Measurements from ENCODE around the gene NTM.

The NTM gene

DNA sequence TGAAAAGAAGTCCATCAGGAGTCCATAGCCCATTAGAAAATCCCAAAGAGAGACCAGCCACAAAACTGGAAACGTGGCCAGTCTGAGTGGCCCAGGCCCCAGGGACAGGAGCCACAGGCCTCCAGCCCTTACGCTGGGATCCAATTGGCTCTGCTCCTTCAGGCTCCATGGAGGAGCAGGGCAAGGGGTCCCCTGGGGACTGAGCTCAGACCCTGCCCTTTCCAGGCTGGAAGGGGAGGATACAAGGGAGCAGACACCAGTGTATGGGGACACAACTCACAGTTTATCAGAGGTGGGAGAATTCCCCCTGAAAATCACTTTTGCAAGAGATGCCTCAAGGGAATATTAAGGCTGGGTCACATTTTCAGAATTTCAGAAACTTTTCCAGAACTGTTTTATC is 227.5 kb downstream of the NTM start:
- H3K27ac ChIP-seq (ENCODE audit: low read depth, low read length, severe bottlenecking): no peak overlapping the region
- 76 to 80% methylated on average over 1 to 2 of the region's 2 CpGs for WGBS, 2 experiments (ENCODE audit: insufficient coverage in 2 of 2)
- no peaks in the 10 kb centered on the region for H3K36me3 ChIP-seq (ENCODE audit: control insufficient read depth, insufficient read depth, low read length)
- H3K4me1 ChIP-seq (ENCODE audit: control insufficient read depth, insufficient read depth, low read length, poor library complexity, severe bottlenecking): no peaks in the 10 kb centered on the region
- no peaks in the 10 kb centered on the region for H3K9me3 ChIP-seq (ENCODE audit: control insufficient read depth, low read length)
- H3K4me3 ChIP-seq (ENCODE audit: extremely low read depth, insufficient read depth, low read length, poor library complexity, severe bottlenecking): no peak overlapping the region

DNA sequence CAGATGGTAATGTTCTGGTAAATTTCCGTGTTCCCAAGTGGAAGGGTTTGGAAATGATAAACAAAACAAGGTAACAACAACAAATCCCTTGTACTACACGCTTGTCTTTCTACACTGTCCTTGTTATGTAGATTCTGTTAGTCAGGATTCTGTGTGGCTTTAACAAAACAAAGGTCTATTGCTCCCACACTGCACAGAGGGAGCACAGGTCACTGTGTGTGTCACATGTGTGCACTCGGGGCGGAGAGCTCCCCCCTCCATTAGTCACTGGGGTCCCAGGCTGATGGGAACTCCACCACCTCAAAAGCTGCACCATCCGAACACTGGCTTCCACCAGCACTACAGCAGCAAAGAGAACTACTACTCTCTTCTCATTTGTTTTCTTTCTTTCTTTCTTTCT is 227.9 kb downstream of the NTM start:
- Histone ChIP-seq H3K4me1 (ENCODE audit: control insufficient read depth, insufficient read depth, low read length, poor library complexity, severe bottlenecking) (no peaks in the 10 kb centered on the region), H3K4me3 (ENCODE audit: extremely low read depth, insufficient read depth, low read length, poor library complexity, severe bottlenecking) (no peak overlapping the region), H3K36me3 (ENCODE audit: control insufficient read depth, insufficient read depth, low read length) (no peaks in the 10 kb centered on the region), H3K27ac (ENCODE audit: low read depth, low read length, severe bottlenecking) (no peak overlapping the region), H3K9me3 (ENCODE audit: control insufficient read depth, low read length) (no peaks in the 10 kb centered on the region)
- 83 to 87% methylated on average over 3 of the region's 5 CpGs for WGBS, 2 experiments (ENCODE audit: insufficient coverage in 2 of 2)

DNA sequence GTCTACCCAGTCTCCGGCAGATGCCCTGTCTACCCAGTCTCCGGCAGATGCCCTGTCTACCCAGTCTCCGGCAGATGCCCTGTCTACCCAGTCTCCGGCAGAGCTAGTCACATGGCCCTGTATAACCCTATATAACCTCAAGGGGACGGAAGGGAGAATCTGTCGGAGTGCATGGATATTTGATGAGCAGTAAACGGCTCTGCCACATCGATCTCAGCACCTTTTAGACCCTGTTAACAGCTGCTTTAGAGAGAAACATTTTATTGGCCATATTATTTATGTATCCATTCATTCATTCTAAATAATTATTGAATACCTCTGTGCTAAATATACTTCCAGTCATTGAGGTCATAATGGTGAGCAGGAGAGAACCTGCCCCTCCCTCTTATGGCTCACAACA is 228.9 kb downstream of the NTM start:
- 80 to 92% methylated on average over 2 to 7 of the region's 8 CpGs for WGBS, 2 experiments (ENCODE audit: insufficient coverage in 2 of 2)
- H3K36me3 ChIP-seq (ENCODE audit: control insufficient read depth, insufficient read depth, low read length): no peaks in the 10 kb centered on the region
- H3K4me1 ChIP-seq (ENCODE audit: control insufficient read depth, insufficient read depth, low read length, poor library complexity, severe bottlenecking): no peaks in the 10 kb centered on the region

DNA sequence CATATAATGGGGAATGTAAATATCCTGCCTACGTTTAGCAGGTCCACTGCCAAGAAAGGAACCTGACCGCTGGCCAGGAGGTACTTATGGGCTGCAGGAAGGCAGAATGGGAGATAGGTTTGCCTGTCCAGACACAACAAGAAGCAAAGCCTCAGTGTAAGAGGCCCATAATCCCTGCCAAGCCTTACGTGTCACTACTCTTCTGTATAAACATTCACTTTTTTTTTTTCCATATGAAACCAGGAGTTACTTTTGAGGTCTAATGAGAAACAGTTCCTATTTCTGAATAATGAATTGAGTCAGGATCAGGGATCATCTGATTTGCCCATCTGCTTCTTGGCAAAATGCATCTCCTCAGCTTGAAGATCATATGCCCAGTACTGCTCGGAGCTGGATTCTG is 230.2 kb downstream of the NTM start:
- Histone ChIP-seq H3K4me1 (ENCODE audit: control insufficient read depth, insufficient read depth, low read length, poor library complexity, severe bottlenecking) (no peaks in the 10 kb centered on the region), H3K9me3 (ENCODE audit: control insufficient read depth, low read length) (no peaks in the 10 kb centered on the region), H3K4me3 (ENCODE audit: extremely low read depth, insufficient read depth, low read length, poor library complexity, severe bottlenecking) (no peak overlapping the region), H3K36me3 (ENCODE audit: control insufficient read depth, insufficient read depth, low read length) (no peaks in the 10 kb centered on the region), H3K27ac (ENCODE audit: low read depth, low read length, severe bottlenecking) (no peak overlapping the region)
- 90% methylated on average over 2 to 4 of the region's 4 CpGs for WGBS, 2 experiments (ENCODE audit: insufficient coverage in 2 of 2)

More for the DNA sequence above, 228.9 kb downstream of the NTM start:
- no peaks in the 10 kb centered on the region for H3K9me3 ChIP-seq (ENCODE audit: control insufficient read depth, low read length)
- H3K27ac ChIP-seq (ENCODE audit: low read depth, low read length, severe bottlenecking): no peak overlapping the region
- H3K4me3 ChIP-seq (ENCODE audit: extremely low read depth, insufficient read depth, low read length, poor library complexity, severe bottlenecking): no peak overlapping the region

DNA sequence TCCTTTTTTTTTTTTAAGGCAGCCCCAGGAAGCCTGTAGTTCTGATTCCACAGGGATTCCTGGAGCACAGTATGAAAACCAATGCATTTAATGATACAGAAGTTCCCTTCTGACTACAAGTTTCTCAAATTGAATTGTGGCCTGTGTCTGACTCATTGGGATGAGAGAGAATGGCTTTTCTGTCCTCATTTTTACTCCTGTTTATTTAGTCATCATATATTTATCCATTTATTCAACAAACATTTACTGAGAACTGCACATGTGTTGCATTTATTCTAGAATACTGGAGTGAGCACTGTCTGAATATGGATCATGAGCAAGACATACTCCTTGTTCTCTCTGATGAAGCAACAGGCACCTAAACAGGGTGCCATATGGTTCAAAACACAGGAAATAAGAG is 231.2 kb downstream of the NTM start:
- no peak overlapping the region for H3K4me3 ChIP-seq (ENCODE audit: extremely low read depth, insufficient read depth, low read length, poor library complexity, severe bottlenecking)
- H3K4me1 ChIP-seq (ENCODE audit: control insufficient read depth, insufficient read depth, low read length, poor library complexity, severe bottlenecking): no peaks in the 10 kb centered on the region
- no peaks in the 10 kb centered on the region for H3K36me3 ChIP-seq (ENCODE audit: control insufficient read depth, insufficient read depth, low read length)
- no peaks in the 10 kb centered on the region for H3K9me3 ChIP-seq (ENCODE audit: control insufficient read depth, low read length)
- H3K27ac ChIP-seq (ENCODE audit: low read depth, low read length, severe bottlenecking): no peak overlapping the region

DNA sequence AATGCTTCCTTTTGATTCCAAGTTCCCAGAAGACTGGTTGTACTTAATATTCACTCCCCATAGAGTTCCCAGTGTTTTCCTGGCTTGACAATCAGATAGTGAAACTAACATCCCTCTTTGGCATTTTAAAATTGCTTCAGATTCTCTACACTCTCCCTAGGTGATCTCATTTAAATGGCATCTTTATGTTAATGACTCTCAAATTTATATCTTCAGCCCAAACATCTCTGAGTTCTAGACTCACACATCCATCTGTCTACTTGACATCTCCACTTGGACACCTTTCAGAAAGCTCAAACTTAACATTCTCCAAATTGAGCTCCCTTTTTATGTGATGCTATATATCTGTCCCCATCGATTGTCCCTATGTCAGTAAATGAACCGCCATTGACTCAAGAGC is 232.0 kb downstream of the NTM start:
- H3K27ac ChIP-seq (ENCODE audit: low read depth, low read length, severe bottlenecking): no peak overlapping the region
- no peak overlapping the region for H3K4me3 ChIP-seq (ENCODE audit: extremely low read depth, insufficient read depth, low read length, poor library complexity, severe bottlenecking)
- H3K4me1 ChIP-seq (ENCODE audit: control insufficient read depth, insufficient read depth, low read length, poor library complexity, severe bottlenecking): no peaks in the 10 kb centered on the region
- no peaks in the 10 kb centered on the region for H3K9me3 ChIP-seq (ENCODE audit: control insufficient read depth, low read length)
- H3K36me3 ChIP-seq (ENCODE audit: control insufficient read depth, insufficient read depth, low read length): no peaks in the 10 kb centered on the region
- 100% methylated on average over 2 of the region's 2 CpGs for WGBS, 2 experiments (ENCODE audit: insufficient coverage in 2 of 2)

DNA sequence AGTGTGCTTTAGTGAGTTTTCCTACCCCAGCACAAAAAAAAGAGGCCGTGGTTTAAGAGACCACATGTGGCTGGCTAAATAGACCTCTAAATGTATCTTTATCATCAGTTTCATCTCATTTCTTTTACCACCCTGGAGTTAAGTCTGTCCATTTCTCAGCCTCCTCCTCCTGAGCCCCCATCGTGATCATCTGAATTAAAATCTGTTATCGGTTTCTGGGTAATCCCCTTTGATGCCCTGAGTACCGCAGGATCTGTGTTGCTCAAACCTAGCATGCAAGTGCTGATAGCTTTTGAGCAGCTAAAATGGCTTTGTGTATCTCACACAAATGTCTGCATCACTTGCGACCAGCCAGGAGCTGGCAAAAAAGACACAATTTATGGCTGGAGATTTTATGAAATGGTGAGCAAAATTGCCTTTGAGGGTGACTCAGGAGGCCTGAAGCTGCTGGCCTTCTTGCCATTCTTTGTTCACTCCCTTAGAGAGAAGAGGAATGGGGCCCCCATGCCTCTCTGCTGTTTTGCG is 236.5 kb downstream of the NTM start:
- Histone ChIP-seq H3K27ac (ENCODE audit: low read depth, low read length, severe bottlenecking) (no peak overlapping the region), H3K36me3 (ENCODE audit: control insufficient read depth, insufficient read depth, low read length) (no peaks in the 10 kb centered on the region), H3K4me3 (ENCODE audit: extremely low read depth, insufficient read depth, low read length, poor library complexity, severe bottlenecking) (no peak overlapping the region), H3K4me1 (ENCODE audit: control insufficient read depth, insufficient read depth, low read length, poor library complexity, severe bottlenecking) (peaks cover 8% of the 10 kb centered on the region), H3K9me3 (ENCODE audit: control insufficient read depth, low read length) (no peaks in the 10 kb centered on the region)
- 95 to 98% methylated on average over 5 of the region's 6 CpGs for WGBS, 2 experiments (ENCODE audit: insufficient coverage in 2 of 2)

DNA sequence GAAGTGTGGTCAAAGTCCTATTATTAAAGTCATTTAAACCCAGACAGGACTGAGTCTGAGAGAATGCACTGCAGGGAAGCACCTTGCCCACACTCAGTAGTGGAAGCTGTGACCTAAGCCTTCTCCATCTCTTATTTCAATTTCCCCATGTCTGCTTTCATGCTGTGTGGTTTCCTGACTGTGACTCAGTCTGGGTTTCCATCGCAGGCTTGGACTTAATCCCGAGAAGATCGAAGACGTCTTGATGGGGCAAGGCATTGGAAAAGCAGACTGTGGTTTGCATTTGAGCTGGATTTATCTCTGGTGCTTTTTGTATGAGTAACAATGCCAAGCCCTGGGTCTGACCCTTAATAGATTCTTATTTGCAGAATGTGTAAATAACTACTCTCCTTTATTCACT is 238.9 kb downstream of the NTM start:
- H3K9me3 ChIP-seq (ENCODE audit: control insufficient read depth, low read length): no peaks in the 10 kb centered on the region
- 56 to 70% methylated on average over 4 of the region's 4 CpGs for WGBS, 2 experiments (ENCODE audit: insufficient coverage in 2 of 2)
- H3K27ac ChIP-seq (ENCODE audit: low read depth, low read length, severe bottlenecking): no peak overlapping the region
- peaks cover 8% of the 10 kb centered on the region for H3K4me1 ChIP-seq (ENCODE audit: control insufficient read depth, insufficient read depth, low read length, poor library complexity, severe bottlenecking)
- H3K36me3 ChIP-seq (ENCODE audit: control insufficient read depth, insufficient read depth, low read length): no peaks in the 10 kb centered on the region
- no peak overlapping the region for H3K4me3 ChIP-seq (ENCODE audit: extremely low read depth, insufficient read depth, low read length, poor library complexity, severe bottlenecking)

DNA sequence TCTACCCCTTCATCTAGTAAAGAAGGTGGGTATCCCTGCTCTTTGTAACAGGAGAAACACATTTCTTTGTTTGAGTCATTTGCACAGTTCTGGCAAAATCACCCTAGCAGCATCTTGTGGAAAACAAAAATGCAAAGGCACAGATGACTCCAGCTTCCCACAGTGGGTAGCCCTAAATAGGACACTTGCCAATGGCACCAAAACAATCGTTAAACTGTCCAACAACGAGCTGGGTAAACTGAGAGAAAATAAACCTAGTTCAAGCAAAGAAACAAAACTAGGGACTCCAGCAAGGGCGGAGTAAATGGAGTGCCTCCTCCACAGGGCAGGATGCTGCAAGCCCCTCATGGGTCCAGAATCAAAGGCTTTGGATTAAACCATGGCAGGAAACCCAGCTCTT is 239.5 kb downstream of the NTM start:
- H3K36me3 ChIP-seq (ENCODE audit: control insufficient read depth, insufficient read depth, low read length): no peaks in the 10 kb centered on the region
- H3K4me3 ChIP-seq (ENCODE audit: extremely low read depth, insufficient read depth, low read length, poor library complexity, severe bottlenecking): no peak overlapping the region
- no peaks in the 10 kb centered on the region for H3K9me3 ChIP-seq (ENCODE audit: control insufficient read depth, low read length)
- 92 to 100% methylated on average over 2 of the region's 3 CpGs for WGBS, 2 experiments (ENCODE audit: insufficient coverage in 2 of 2)
- peaks cover 8% of the 10 kb centered on the region for H3K4me1 ChIP-seq (ENCODE audit: control insufficient read depth, insufficient read depth, low read length, poor library complexity, severe bottlenecking)
- no peak overlapping the region for H3K27ac ChIP-seq (ENCODE audit: low read depth, low read length, severe bottlenecking)

DNA sequence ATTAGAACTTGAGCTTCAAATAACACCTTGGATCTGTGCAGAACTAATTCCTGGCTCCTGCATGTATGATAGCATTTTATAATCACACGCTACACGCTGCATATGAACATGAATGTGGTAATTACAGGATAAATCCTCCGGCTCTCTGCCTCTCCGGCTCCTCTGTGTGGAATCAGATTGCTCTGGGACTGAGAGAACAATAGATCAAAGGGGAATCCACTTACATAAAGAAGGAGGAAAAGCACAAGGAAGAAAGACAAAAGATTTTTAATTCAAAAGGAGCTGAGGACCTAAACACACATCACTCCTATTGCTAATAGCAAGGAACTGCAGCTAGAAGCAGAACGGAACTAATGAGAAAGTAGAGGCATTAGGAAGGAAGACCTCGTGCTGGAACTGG is 240.9 kb downstream of the NTM start:
- Histone ChIP-seq H3K27ac (ENCODE audit: low read depth, low read length, severe bottlenecking) (no peak overlapping the region), H3K36me3 (ENCODE audit: control insufficient read depth, insufficient read depth, low read length) (no peaks in the 10 kb centered on the region), H3K9me3 (ENCODE audit: control insufficient read depth, low read length) (no peaks in the 10 kb centered on the region), H3K4me1 (ENCODE audit: control insufficient read depth, insufficient read depth, low read length, poor library complexity, severe bottlenecking) (peaks cover 10% of the 10 kb centered on the region), H3K4me3 (ENCODE audit: extremely low read depth, insufficient read depth, low read length, poor library complexity, severe bottlenecking) (no peak overlapping the region)
- 81 to 82% methylated on average over 2 to 4 of the region's 6 CpGs for WGBS, 2 experiments (ENCODE audit: insufficient coverage in 2 of 2)

DNA sequence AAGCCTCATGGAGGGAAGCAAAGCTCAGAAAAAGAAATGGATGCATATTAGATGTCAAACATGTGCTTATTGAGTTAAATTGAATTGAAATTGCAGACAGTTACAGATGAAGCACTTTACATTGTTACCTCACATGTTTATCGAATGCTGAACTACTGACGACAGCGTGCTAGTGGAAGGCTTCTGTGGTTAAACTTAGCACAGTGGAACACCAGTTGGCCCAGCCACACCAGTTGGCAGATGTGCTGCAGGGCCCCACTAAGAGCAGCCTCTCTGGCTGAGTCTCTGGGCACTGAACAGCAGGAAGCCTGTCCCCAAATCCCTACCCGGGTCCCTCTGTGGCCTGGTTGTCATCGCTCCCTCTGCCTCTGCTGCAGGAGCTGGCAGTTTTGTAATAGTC is 242.1 kb downstream of the NTM start:
- Histone ChIP-seq H3K9me3 (ENCODE audit: control insufficient read depth, low read length) (no peaks in the 10 kb centered on the region), H3K27ac (ENCODE audit: low read depth, low read length, severe bottlenecking) (no peak overlapping the region), H3K36me3 (ENCODE audit: control insufficient read depth, insufficient read depth, low read length) (no peaks in the 10 kb centered on the region), H3K4me3 (ENCODE audit: extremely low read depth, insufficient read depth, low read length, poor library complexity, severe bottlenecking) (no peak overlapping the region), H3K4me1 (ENCODE audit: control insufficient read depth, insufficient read depth, low read length, poor library complexity, severe bottlenecking) (peaks cover 10% of the 10 kb centered on the region)
- 94 to 95% methylated on average over 5 of the region's 5 CpGs for WGBS, 2 experiments (ENCODE audit: insufficient coverage in 2 of 2)
